Measurements from ENCODE around the gene ZSCAN2.
A peak's percentile ranks its signal among the peaks of the same experiment; 100 is the strongest.
"Not testable (repeated sequence)": the region's sequence is repeated elsewhere in the genome, so short reads cannot be mapped to it uniquely, and the experiment has no call there.

The ZSCAN2 gene

DNA sequence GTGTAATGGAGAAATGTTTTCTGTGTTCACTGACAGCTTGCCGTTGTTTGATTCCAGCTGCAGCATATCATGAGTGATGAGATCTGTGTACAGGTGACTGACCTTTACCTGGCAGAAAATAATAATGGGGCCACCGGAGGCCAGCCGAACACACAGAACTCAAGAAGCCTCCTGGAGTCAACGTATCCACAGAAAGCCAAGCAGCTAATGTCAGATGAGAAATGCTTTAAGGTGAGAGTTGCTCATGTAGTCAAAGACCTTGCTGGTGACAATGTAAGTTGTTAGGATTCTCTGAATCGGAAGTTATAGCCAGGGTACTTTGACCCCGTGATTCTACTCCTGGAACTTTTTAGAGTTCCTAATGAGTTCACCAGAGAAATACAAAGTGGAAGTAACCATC, 22.9 kb upstream of the ZSCAN2 start:
- H4K12ac ChIP-seq (ENCODE audit: low read depth, low read length); DNase-seq; H3K4me3 ChIP-seq (ENCODE audit: low read depth, low read length); H3K4ac ChIP-seq (ENCODE audit: low read depth, low read length); H2BK120ac ChIP-seq (ENCODE audit: insufficient read depth, low read length, poor library complexity); H2BK12ac ChIP-seq (ENCODE audit: low read length); H3K4me1 ChIP-seq (ENCODE audit: control insufficient read depth in 1 of 2, insufficient read depth in 2 of 2, low read length in 2 of 2); H3K4me2 ChIP-seq (ENCODE audit: low read length); H2BK5ac ChIP-seq (ENCODE audit: low read depth, low read length, poor library complexity); H3K79me1 ChIP-seq (ENCODE audit: low read length); H4K8ac ChIP-seq (ENCODE audit: low read depth, low read length); H4K91ac ChIP-seq (ENCODE audit: low read depth, low read length); H3K79me2 ChIP-seq (ENCODE audit: control insufficient read depth, insufficient read depth, low read length, poor library complexity); H3K27me3 ChIP-seq (ENCODE audit: insufficient read depth, low read length); H2AK5ac ChIP-seq (ENCODE audit: low read length); H3K9me3 ChIP-seq (ENCODE audit: insufficient read depth, low read depth, low read length); H3K23ac ChIP-seq (ENCODE audit: low read length); H3K36me3 ChIP-seq (ENCODE audit: control insufficient read depth in 1 of 2, insufficient read depth in 2 of 2, low read length in 2 of 2); H3K18ac ChIP-seq (ENCODE audit: low read length); H3K27ac ChIP-seq (ENCODE audit: low read depth, low read length); H2AFZ ChIP-seq (ENCODE audit: insufficient read depth, low read length, poor library complexity); H3K9ac ChIP-seq (ENCODE audit: low read length); H3K14ac ChIP-seq (ENCODE audit: low read length): not testable (repeated sequence)
- WGBS (ENCODE audit: extremely low coverage, insufficient coverage, insufficient read length): no CpG with 5 or more reads among the region's 6 CpGs

GRCh38 chr15:84579261-84579721, 21.5 kb upstream of the ZSCAN2 start:
- H4K91ac ChIP-seq (ENCODE audit: low read depth, low read length); H4K8ac ChIP-seq (ENCODE audit: low read depth, low read length); H2BK5ac ChIP-seq (ENCODE audit: low read depth, low read length, poor library complexity); H3K79me2 ChIP-seq (ENCODE audit: control insufficient read depth, insufficient read depth, low read length, poor library complexity); H2BK120ac ChIP-seq (ENCODE audit: insufficient read depth, low read length, poor library complexity); H3K27ac ChIP-seq (ENCODE audit: low read depth, low read length); H2BK12ac ChIP-seq (ENCODE audit: low read length); H3K79me1 ChIP-seq (ENCODE audit: low read length); H3K4me3 ChIP-seq (ENCODE audit: low read depth, low read length); H3K18ac ChIP-seq (ENCODE audit: low read length); H3K23ac ChIP-seq (ENCODE audit: low read length); H3K4me2 ChIP-seq (ENCODE audit: low read length); H2AK5ac ChIP-seq (ENCODE audit: low read length); H3K27me3 ChIP-seq (ENCODE audit: insufficient read depth, low read length); H3K9me3 ChIP-seq (ENCODE audit: insufficient read depth, low read depth, low read length); H3K9ac ChIP-seq (ENCODE audit: low read length); H4K12ac ChIP-seq (ENCODE audit: low read depth, low read length); H2AFZ ChIP-seq (ENCODE audit: insufficient read depth, low read length, poor library complexity); H3K36me3 ChIP-seq (ENCODE audit: control insufficient read depth in 1 of 2, insufficient read depth in 2 of 2, low read length in 2 of 2); H3K14ac ChIP-seq (ENCODE audit: low read length); H3K4me1 ChIP-seq (ENCODE audit: control insufficient read depth in 1 of 2, insufficient read depth in 2 of 2, low read length in 2 of 2); H3K4ac ChIP-seq (ENCODE audit: low read depth, low read length): not testable (repeated sequence)
- no CpG with 5 or more reads among the region's 7 CpGs for WGBS (ENCODE audit: extremely low coverage, insufficient coverage, insufficient read length)
- DNase-seq: peak; percentile 69 to 78

- H3K27ac ChIP-seq (ENCODE audit: low read depth, low read length); H3K14ac ChIP-seq (ENCODE audit: low read length); H2BK5ac ChIP-seq (ENCODE audit: low read depth, low read length, poor library complexity); H3K79me1 ChIP-seq (ENCODE audit: low read length); H3K4me2 ChIP-seq (ENCODE audit: low read length); H3K9ac ChIP-seq (ENCODE audit: low read length); H3K4me1 ChIP-seq (ENCODE audit: control insufficient read depth in 1 of 2, insufficient read depth in 2 of 2, low read length in 2 of 2); H2BK12ac ChIP-seq (ENCODE audit: low read length); H3K18ac ChIP-seq (ENCODE audit: low read length); H3K4me3 ChIP-seq (ENCODE audit: low read depth, low read length); DNase-seq; H3K23ac ChIP-seq (ENCODE audit: low read length); H3K9me3 ChIP-seq (ENCODE audit: insufficient read depth, low read depth, low read length); H3K4ac ChIP-seq (ENCODE audit: low read depth, low read length); H4K91ac ChIP-seq (ENCODE audit: low read depth, low read length); H2BK120ac ChIP-seq (ENCODE audit: insufficient read depth, low read length, poor library complexity); H3K27me3 ChIP-seq (ENCODE audit: insufficient read depth, low read length); H2AFZ ChIP-seq (ENCODE audit: insufficient read depth, low read length, poor library complexity); H4K8ac ChIP-seq (ENCODE audit: low read depth, low read length); H4K12ac ChIP-seq (ENCODE audit: low read depth, low read length); H3K36me3 ChIP-seq (ENCODE audit: control insufficient read depth in 1 of 2, insufficient read depth in 2 of 2, low read length in 2 of 2); H2AK5ac ChIP-seq (ENCODE audit: low read length); H3K79me2 ChIP-seq (ENCODE audit: control insufficient read depth, insufficient read depth, low read length, poor library complexity): not testable (repeated sequence)
- no CpG with 5 or more reads among the region's 7 CpGs for WGBS (ENCODE audit: extremely low coverage, insufficient coverage, insufficient read length)
Observed at GRCh38 chr15:84581676-84582428, 19.0 kb upstream of the ZSCAN2 start.

DNA sequence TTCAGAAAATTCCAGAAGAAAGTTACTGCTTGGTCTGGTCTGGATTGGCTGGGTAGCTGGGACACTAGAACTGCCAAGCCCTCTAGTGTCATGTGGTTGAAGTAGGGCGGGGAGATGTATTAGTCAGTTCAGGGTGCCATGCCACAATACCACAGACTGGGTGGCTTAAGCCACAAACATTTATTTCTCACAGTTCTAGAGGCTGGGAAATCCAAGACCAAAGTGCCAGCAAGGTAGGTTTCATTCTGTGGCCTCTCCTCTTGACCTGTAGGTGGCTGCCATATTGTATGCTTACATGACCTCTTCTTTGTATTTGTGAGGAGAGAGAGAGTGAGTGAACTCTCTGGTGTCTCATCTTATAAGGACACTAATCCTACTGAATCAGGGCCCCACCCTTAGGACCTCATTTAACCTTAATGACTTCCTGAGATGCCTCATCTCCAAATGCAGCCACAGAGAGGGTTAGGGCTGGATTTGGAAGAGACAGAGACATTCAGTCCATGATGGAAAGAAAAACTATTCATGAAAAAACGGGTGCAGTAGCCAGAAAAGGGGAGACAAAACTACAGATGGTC, 18.1 kb upstream of the ZSCAN2 start:
- Histone ChIP-seq H3K27ac (ENCODE audit: low read depth, low read length) (no peak overlapping the region), H4K12ac (ENCODE audit: low read depth, low read length) (no peak overlapping the region), H3K36me3 (ENCODE audit: control insufficient read depth in 1 of 2, insufficient read depth in 2 of 2, low read length in 2 of 2) (no peaks in the 10 kb centered on the region), H3K4ac (ENCODE audit: low read depth, low read length) (no peak overlapping the region), H2BK120ac (ENCODE audit: insufficient read depth, low read length, poor library complexity) (no peak overlapping the region), H3K18ac (ENCODE audit: low read length) (no peak overlapping the region), H2BK12ac (ENCODE audit: low read length) (no peak overlapping the region), H2BK5ac (ENCODE audit: low read depth, low read length, poor library complexity) (no peak overlapping the region), H2AK5ac (ENCODE audit: low read length) (no peak overlapping the region), H2AFZ (ENCODE audit: insufficient read depth, low read length, poor library complexity) (no peak overlapping the region), H3K14ac (ENCODE audit: low read length) (no peak overlapping the region), H3K27me3 (ENCODE audit: insufficient read depth, low read length) (no peaks in the 10 kb centered on the region), H4K8ac (ENCODE audit: low read depth, low read length) (no peak overlapping the region), H4K91ac (ENCODE audit: low read depth, low read length) (no peak overlapping the region), H3K4me2 (ENCODE audit: low read length) (no peak overlapping the region), H3K4me3 (ENCODE audit: low read depth, low read length) (no peak overlapping the region), H3K9me3 (ENCODE audit: insufficient read depth, low read depth, low read length) (no peaks in the 10 kb centered on the region), H3K79me2 (ENCODE audit: control insufficient read depth, insufficient read depth, low read length, poor library complexity) (no peaks in the 10 kb centered on the region), H3K79me1 (ENCODE audit: low read length) (no peaks in the 10 kb centered on the region), H3K4me1 (ENCODE audit: control insufficient read depth in 1 of 2, insufficient read depth in 2 of 2, low read length in 2 of 2) (peaks cover 2 to 3% of the 10 kb centered on the region in 2 experiments), H3K9ac (ENCODE audit: low read length) (no peak overlapping the region), H3K23ac (ENCODE audit: low read length) (no peak overlapping the region)
- WGBS (ENCODE audit: extremely low coverage, insufficient coverage, insufficient read length): no CpG with 5 or more reads among the region's 2 CpGs
- DNase-seq: peak in 1 of 2 donors; percentile 5

Data from trophoblast cell (in vitro differentiated cells and primary cell).